PFSK-1 (cell line): ENCODE data around the gene BRINP1.

Experiments used
- FOXP2 ChIP-seq: optimal IDR thresholded peaks from 2 replicates; pipeline ENCODE3; 2011; ENCODE audit warnings: borderline replicate concordance, control low read depth, inconsistent platforms; ENCODE audit not compliant: insufficient read depth; ENCODE audit errors: extremely low read length, extremely low read depth
- POLR2AphosphoS5 ChIP-seq: IDR thresholded peaks from 2 replicates; pipeline ENCODE4 v1.6.1; 2012; ENCODE audit warnings: low read depth, mild to moderate bottlenecking, control low read depth, low read length, moderate library complexity
- SIN3A ChIP-seq: IDR thresholded peaks from 2 replicates; pipeline ENCODE4 v1.6.1; 2012; ENCODE audit warnings: mild to moderate bottlenecking, low read length, moderate library complexity, borderline replicate concordance; ENCODE audit not compliant: insufficient read depth
- TAF1 ChIP-seq: IDR thresholded peaks from 2 replicates; pipeline ENCODE4 v1.6.1; 2012; ENCODE audit warnings: low read length, control low read depth, borderline replicate concordance; ENCODE audit not compliant: insufficient read depth
- TF ChIP-seq, protein P1 (sequence below), 2 experiments: IDR thresholded peaks; 2 replicates each; pipeline versions ENCODE4 v1.6.1 to v1.8.0; 2011 to 2012; ENCODE audit warnings: low read depth in 2 of 2, low read length in 2 of 2, control low read depth in 1 of 2, inconsistent platforms in 1 of 2, mild to moderate bottlenecking in 1 of 2, moderate library complexity in 1 of 2; ENCODE audit not compliant: insufficient read depth in 1 of 2

BRINP1 gene

DNA sequence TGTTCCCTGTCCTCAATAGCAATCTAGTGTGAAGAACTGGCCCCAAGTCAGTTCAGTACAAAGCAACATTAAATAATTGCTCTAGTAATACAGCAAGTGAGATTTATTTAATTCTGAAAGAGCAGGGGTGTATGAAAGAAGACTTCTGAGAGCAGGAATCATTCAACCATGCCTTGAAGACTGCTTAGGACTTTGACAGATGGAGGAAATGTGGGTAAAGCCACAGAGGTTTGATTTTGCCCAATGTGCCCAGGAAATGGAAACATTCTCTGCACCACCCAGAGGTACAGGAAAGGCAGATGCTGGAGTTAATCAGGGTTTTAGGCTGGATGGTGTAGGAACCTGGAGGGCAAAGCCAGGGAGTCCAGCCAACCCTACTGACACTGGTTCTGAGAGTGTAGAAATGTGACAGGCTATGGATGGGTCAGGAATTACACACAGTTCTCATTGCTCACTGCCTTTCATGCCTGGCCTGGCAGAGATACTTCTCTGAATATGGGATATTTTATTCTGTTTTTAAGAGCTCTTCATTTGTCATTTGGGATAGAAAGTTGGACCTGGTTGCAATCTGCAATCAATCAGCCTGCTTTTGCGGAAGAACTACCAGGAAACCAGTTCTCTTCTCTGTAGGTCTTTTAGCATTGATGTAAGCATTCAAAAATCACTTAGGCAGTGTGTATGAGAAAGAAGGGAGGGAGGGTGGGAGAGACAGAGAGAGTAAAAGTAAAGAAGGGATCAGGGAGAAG, 88.3 kb downstream of the BRINP1 start:
- no peak for TF ChIP-seq POLR2AphosphoS5
- no peak for TF ChIP-seq TAF1
- TF ChIP-seq FOXP2, result no peak

- TF ChIP-seq TAF1 (no peak), SIN3A (no peak), FOXP2 (no peak), POLR2AphosphoS5 (no peak)
- TF ChIP-seq, protein P1, sequence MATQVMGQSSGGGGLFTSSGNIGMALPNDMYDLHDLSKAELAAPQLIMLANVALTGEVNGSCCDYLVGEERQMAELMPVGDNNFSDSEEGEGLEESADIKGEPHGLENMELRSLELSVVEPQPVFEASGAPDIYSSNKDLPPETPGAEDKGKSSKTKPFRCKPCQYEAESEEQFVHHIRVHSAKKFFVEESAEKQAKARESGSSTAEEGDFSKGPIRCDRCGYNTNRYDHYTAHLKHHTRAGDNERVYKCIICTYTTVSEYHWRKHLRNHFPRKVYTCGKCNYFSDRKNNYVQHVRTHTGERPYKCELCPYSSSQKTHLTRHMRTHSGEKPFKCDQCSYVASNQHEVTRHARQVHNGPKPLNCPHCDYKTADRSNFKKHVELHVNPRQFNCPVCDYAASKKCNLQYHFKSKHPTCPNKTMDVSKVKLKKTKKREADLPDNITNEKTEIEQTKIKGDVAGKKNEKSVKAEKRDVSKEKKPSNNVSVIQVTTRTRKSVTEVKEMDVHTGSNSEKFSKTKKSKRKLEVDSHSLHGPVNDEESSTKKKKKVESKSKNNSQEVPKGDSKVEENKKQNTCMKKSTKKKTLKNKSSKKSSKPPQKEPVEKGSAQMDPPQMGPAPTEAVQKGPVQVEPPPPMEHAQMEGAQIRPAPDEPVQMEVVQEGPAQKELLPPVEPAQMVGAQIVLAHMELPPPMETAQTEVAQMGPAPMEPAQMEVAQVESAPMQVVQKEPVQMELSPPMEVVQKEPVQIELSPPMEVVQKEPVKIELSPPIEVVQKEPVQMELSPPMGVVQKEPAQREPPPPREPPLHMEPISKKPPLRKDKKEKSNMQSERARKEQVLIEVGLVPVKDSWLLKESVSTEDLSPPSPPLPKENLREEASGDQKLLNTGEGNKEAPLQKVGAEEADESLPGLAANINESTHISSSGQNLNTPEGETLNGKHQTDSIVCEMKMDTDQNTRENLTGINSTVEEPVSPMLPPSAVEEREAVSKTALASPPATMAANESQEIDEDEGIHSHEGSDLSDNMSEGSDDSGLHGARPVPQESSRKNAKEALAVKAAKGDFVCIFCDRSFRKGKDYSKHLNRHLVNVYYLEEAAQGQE (IDR thresholded peaks at IDR 0.05; ENCODE audit: insufficient read depth in 1 of 2, low read depth in 2 of 2, low read length in 2 of 2), result no peak
Measured at GRCh38 chr9:119278171-119278570, 91.1 kb downstream of the BRINP1 start.

GRCh38 chr9:119273984-119274665, 95.1 kb downstream of the BRINP1 start:
- TF ChIP-seq FOXP2, result no peak

DNA sequence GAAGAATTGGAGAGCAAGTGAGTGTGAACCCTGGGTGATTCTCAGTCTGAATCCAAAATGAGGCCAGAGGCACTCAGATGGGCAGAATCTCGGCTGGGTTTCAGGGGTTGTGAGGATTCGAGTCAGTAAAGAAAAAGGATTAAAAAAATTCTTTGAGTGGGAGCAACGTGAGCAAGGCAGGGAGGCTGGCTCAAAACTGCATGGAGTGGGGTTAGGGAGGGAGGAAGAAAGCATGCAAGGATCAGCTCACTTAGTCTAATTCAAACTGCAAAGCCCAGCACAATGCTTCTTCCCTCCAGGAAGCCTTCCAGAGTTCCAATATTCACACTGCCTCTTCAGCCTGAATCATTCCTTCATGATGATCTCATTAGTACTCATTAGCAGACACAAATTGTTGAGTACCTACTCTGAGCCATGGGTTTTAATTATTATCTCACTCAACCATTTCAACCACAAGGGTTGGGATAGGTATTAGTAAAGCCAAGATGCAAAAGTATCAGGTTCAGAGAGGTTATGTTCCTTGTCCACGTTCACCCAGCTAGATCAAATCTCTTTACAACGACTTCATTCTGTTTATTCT, 95.8 kb downstream of the BRINP1 start:
- TF ChIP-seq FOXP2 (no peak), POLR2AphosphoS5 (no peak), TAF1 (no peak)
- TF ChIP-seq, protein P1 (IDR thresholded peaks at IDR 0.05; ENCODE audit: insufficient read depth in 1 of 2, low read depth in 2 of 2, low read length in 2 of 2), result no peak

DNA sequence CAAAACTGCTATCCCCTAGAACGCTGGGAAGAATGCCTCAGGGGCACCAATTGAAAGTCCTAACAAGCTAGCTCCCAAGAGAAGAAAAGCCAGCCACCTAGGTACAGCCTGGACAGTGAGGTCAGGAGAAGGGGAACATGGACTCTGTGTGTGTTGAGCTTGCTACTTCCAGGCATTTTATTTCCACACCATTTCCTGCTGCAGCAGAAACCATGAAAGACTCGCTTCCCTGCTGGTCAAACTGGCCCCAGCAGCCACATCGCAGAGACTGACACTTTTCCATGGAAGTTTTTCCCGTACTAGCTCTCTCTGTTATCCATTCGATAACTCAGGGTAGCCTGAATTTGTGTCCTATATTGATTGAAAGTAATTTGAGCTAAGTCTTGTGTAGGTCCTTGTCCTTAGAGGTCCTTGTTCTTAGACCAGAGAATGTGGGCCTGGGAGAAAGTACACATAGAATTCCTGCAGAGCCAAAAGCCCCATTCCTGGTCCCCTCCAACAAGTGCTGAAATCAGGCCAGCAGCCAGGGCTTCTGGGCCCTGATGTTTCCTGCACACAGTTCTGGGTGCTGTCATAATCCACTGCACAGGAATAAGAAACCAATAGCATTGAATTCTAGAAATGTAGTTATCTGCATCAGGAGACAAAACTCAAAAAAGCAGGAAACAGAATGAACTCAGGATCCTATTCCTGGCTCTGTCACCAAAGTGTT, 96.6 kb downstream of the BRINP1 start:
- TF ChIP-seq POLR2AphosphoS5, result no peak
- TF ChIP-seq, protein P1 (IDR thresholded peaks at IDR 0.05; ENCODE audit: insufficient read depth in 1 of 2, low read depth in 2 of 2, low read length in 2 of 2), result peak in 1 of 2 experiments; percentile 54; a peak in 1 of 4 replicates

GRCh38 chr9:119268985-119269384, 100.2 kb downstream of the BRINP1 start:
- no peak for TF ChIP-seq TAF1
- no peak for TF ChIP-seq POLR2AphosphoS5
- TF ChIP-seq, protein P1 (IDR thresholded peaks at IDR 0.05; ENCODE audit: insufficient read depth in 1 of 2, low read depth in 2 of 2, low read length in 2 of 2), result no peak
- no peak for TF ChIP-seq FOXP2
- no peak for TF ChIP-seq SIN3A
